CD4-positive, alpha-beta T cell treated with Interleukin-6 at 100 ng/mL for 8 hours (primary cell): ENCODE results near the gene WEE2.
A peak's percentile ranks its signal among the peaks of the same experiment; 100 is the strongest.

Experiments used
- DNase-seq: peaks from one replicate; pipeline ENCODE4 v3.0.0-alpha.2; 2020; ENCODE audit warnings: mixed read lengths, low spot score

The WEE2 gene

DNA sequence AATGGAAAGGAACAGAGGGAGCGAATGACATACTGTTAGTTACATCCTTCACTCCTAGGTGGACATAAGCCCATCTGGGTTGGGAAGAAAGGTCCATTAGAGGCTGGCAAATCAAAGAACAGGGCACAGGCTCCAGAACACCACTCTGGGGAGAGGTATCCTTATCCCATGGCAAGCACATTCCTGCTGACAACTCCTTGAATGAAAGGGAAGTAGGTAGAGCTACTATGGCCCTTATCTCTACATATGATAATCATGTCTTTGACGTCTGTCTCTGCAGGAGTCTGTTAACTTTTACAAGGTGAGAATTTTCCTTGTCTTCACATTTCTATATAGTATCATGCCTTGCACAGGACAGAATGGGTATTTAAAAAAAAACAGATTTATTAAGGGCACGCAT lies 16.6 kb upstream of the WEE2 start:
- no peak for DNase-seq

DNA sequence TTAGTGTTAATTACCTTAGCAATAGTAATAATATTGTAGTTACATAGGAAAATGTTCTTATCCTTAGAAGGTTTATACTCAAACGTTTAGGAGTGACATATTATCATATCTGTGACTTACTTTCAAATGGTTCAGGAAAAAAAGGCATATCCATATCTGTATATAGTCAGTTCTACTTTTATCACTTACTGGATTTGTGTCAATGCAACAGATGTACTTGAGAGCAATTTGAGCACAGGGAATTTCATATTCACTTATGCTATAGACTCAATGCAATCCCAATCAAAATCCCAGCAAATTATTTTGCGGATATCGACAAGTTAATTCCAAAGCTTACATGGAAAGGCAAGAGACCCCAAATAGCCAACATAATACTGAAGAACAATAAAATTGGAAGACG lies 16.2 kb upstream of the WEE2 start:
- no peak for DNase-seq

DNA sequence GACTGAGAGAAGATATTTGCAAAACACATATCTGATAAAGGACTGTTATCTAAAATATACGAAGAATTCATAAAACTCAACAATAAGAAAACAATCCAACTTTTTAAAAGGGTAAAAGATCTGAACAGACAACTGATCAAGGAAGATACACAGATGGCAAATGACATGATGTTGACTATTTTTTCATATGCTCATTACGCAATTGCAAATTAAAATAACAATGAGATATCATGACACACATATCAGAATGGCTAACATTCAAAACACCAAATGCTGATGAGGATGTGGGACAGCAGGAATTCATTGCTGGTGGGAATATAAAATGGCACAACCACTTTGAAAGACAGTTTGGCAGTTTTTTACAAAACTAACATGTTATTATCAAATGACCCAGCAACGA lies 15.1 kb upstream of the WEE2 start:
- no peak for DNase-seq

DNA sequence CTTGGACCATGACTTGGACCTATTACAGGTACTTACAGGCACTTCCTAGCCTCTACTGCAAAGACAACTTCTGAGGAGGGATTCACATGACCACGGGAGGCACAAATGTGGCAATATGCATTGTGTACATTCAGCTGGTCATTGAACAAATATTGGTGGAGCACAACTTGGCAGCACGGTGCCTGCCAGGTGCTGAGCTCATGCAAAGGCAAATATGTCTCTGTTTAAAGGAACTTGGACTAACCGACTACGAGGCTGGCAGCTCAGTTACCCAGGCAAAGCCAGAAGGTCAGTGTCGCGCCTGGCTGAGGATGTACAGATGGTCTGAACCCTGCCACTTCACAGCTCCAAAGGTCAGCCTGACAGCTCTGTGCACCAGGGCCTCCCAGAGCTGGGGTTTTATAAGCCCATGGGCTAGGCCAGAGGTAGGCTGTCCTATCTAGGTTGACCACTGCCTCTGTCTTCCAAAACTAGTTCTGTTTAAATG lies 12.3 kb upstream of the WEE2 start:
- DNase-seq, result no peak

DNA sequence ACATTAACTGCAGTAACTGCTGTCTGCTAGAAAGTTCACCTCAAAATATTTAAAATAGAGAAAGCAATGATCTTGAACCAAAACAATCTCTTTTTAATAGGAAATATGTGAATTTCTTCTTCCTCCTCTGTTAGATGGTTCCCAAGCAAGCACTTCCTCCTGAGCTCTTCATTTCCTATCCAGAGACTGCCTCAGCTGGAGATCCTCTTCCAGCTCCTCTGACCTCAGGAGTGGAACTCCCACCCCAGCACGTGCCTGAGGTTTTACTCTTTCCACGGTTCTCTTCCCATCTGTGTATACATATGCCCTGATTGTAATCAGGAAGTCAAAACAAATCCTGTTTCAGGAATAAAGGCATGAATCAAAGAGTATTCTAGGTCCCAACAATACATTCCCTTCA lies 11.8 kb upstream of the WEE2 start:
- no peak for DNase-seq

DNA sequence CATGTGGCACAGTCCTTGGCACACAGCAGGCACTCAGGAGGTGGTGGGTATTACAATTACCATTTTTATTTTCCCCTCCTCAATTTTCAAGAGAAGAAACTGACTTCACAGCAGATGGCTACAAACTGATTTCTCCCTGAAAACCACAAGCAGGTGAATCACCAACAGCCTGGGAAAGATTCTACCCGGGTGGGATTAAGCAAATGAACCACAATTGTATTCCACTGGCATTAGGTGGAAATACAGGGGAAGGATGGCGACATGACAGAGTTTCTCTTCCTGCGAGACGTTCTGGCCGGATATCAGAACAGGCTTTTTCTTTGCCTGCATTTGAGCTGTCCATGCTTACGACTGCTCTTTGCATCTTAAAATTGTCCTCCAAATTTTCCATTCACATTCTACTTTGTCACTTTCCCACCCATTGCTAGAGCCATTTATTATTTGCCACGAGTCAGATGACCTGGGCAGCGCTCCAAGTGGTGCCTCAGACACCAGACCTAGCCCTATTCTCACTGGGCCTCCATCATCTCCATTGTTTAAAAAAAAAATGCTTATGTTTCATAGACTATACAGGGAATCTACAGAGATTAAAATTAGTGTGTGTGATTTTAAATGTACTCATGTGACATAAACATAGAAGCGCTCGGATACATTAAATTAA lies 10.8 kb upstream of the WEE2 start:
- no peak for DNase-seq

DNA sequence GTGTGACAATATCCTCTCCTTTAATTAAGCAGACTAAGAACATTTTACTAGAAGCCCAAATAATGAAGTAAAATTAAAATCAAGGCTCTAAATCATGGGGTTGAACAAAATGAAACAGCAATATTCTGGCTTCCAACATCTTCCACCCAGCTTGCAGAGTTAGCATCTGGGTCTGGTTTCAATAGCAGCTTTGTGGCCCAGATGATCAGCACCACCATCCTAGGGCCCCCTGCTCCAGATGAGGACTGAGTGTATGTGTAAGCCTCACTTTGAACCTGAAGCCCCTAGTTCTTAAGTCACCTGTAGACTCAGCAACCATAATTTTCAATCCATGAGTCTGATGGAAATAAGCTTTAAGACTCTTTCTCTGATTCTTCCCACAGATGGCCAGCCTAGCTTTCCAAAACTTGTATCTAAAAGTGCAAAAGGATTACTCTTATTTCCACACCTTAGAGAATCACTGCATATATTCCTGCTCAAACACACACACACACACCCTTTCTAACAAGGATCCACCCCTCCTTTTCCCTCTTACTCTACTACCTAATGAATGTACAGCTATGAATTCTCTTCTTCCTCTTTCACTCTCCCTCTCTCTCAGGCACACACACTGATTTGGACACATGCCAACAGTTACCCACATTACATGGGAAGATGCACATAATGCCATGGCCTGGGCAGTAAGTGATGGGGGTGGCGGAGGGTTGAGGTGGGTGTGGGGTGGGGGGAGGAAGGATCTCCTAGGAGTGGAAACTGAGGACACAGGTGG lies 9.7 kb upstream of the WEE2 start:
- no peak for DNase-seq

DNA sequence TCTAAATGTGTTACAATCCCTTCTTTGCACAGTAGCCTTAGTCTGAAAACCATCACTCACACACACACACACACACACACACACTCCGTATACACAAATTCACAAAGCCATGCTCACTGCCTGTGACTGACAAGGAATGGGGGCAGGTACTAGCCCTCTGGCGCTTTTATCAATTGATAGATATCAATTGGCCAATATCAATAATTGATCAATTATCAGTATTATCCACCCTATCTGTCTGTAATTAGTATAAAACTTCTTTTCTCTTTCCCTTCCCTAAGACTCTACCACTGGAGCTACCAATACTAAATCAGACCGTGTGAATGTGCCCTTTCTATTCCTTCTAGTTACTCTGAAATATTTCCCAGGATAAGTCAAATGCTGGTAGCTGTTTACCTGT lies 8.3 kb upstream of the WEE2 start:
- no peak for DNase-seq

DNA sequence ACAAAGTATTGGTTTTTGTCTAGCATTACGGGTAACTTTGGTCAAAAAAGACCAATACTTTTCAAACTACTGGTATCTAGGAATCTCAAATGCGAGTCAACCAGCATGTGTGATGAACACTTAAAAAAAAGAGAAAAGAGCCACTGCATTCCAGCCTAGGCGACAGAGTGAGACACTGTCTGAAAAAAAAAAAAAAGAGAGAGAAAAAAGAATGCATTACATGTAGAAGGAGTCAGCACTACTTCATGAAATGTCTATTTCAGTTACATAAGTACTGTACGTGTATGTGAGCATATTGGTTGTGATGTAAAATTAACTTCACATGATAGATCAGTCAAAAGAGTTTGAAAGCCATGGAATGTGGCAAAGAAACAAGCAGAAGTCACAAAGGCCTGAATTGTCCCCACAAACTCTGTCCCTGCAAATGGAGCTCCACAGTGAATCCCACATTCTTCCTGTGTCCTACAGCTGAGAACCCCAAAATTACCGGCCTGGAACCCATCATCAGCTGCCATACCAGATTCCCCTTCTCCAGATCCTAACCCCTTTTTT lies 7.8 kb upstream of the WEE2 start:
- DNase-seq, result no peak

DNA sequence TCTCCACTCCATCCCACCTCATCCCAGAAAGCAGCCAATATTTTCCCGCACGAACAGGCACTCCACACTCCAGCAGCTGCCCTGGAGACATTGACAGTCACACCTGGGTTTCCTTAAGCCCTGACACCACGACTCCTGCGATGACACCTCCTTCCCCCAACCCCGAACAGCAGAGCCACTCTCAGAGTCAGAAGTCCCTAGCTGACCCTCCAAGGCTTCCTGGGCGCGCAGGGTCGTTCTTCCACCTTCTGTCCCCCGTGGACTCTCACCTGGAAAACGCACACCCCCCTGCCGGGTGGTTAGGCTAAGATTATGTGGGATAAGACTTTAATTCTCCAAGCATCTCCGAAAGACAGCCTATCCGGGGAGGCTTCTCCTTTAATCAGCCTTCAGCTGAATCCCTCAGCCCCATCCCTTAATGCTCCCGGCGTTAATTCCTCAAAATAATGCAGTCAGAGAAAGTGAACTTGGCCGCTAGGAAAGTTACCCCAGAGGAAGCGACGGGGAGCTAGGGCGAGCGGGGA lies 7.2 kb upstream of the WEE2 start:
- no peak for DNase-seq

DNA sequence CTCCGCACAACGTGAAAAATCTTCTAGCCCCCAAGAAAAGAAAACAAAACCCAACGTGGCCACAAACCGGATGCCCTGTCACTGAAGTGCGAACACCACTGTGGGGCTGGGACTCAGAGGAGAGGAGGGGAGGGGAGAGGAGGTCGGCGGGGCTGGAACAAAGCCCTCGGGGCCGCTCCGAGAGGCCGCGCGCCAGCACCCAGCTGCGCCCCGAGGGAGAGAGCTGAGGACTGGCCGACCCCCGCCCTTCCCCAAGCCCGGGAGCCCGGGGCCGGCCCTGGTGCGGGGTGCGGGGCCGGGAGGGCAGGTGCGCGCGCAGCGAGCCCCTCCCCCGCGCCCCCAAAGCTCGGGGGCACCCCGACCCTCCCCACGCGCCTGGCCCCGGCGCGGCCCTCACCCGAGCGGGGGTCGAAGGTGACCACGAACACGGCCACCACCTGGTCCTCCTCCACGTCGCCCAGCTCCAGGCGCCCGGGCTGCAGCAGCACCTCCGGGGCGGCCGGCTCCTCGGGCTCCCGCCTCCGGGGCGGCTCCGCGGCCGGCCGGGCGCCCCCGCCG lies 6.6 kb upstream of the WEE2 start:
- peak; percentile 66 for DNase-seq

DNA sequence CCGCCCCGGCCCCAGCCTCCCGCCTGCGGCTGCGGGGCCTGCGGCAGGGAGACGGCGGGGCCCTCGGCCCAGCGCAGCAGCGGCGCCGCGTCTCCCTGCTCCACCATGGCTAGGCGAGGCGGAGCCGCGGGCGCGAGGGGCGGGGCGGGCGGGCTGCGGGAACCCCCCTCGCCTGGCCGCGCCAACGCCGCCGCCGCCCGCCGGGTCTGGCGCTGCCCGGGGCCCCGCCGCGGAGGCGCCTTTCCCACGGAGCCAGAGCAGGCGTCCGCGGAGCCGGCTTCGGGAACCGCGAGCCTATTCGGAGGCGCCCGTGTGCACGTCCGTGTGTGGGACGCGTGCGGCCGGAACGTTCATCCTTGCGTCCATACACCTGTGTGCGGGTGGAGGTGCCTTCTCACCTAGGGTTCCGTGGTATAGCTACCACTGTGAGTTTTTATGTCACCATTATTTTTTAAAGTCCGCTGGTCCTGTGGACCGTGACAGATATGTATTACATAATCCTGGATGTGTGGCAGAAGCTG lies 6.0 kb upstream of the WEE2 start, which contains the start of gene DENND11:
DENND11 (minus strand) TSS at position 120 of the 521 bp plus-strand sequence; CDS start at position 107, 13 bp downstream.
- DNase-seq, result peak; percentile 34

DNA sequence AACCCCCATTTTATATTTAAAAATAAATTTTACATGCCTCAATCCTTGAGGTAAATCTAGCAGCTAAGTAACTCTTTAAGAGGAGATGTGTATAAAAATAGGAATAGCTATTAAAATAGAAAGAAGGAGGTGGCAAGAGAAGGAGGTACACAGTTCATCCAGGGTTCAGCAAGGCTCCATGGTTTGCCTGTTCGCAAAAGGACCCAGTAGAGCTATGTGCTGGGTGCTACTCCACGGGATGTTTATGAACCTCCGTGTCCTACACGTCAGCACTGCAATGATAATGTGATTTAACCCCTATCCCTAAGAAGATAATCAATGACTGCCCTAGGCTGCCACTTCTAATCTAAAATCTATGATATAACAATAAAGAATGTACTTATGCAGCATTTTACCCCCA lies 5.3 kb upstream of the WEE2 start:
- DNase-seq, result no peak

DNA sequence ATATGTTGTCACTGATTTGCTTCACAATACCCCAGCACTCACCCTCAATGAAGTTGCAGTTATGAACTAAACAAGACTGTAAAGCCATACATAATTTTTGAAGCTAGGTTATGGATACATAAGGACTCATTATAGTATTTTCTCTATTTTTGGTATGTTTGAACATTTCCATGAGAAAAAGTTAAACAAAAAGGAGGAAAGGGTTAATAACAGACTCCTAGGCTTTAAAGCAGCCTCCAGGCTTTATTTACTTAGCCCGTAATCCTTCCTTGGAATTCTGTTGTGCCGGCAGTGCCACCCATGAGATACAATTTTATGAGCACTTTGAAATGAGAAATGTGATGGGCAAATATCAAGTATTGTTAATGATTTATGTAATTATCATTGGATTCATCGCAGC lies 4.0 kb upstream of the WEE2 start:
- no peak for DNase-seq

DNA sequence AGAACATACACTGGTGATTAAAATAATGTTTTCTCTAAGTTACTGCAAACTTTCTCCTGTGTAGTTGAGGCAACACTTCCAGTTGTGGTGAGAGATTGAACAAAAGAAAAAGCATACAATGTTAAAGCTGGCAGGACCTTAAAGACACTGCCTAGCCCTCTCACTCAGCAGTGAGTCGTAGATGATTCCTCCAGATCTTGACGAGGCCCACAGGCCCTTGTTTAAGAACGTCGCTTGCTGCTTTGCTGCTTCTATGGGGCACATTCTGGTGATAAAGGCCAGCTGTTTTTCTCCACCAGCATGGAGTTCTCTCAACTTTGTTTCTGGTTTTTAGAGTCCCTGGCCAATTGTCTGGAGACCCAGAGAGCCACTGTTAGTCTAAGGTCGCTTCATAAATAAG lies 3.4 kb upstream of the WEE2 start:
- no peak for DNase-seq

DNA sequence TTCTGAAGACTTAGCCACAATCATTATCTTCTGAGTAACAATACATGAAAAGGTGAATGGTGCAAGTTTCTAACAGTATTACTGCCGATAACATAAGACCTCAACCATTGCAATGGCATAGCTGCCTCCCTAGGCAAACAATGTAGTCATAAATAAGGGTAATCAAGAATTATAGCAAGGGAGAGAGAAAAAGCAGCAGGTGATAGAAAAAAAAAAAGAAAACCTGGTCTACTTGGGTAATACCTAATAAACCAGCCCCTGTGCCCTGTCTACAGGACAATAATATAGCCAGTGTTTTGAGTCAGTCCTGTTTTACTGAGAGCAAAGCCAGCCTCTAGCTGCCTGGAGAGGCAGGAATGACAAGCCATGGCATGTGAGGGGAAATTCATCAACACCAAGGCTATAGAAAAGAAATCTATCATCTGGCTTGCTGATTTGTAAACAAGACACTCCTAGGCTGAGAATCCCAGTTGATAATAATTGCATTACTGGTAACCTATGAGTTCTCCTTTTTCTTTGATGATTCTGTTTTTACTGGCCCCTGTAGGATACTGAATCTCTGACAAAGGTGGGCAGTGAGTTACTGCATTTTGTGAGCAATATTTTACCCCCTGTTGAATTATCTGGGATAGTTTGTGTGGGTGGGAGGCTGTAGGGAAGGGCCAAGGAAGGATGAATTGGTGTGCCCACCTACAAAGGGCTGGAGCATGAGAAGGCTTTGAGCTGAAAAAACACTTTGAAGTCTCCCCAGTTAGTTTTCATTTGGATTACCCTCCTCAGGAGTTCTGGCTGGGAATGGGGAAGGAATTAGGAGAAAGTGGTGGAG lies 1.7 kb upstream of the WEE2 start:
- DNase-seq, result no peak

DNA sequence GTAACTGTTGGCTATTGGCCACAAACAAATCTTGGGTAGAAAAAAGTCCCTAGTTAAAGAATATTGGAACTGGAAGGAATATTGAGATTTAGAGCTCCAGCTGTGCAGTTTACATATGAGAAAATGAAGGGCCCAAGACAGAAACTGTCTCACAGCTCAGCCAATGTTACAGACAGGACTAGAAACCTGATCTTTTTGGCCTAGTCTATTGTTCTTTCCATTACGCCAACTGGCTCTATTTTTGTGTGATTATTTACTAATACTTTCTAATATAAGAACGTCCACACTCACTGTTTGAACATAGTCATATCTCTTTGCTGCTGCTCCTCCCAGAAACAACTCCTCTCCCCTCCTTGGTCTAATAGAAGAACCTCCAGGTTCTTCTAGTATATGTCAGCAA lies 1.2 kb downstream of the WEE2 start:
- DNase-seq, result no peak

DNA sequence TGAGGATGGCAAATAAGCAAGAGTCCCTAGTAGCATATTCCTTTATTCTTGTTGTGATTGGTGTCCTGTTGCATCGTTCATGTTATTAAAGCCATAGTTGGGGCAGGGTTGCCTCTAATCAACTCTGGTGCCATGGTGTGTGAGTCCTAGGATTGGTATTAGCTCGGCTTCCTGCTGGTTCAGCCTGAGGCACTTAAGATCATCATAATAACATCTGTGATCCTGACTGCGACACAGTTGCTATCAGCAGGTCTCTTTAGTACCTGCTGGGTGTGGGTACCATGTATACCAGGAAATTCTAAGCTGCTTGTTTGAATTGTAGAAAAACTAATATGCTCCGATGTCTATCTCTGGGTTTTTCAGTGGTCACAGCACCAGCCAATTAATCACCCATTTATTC lies 1.6 kb downstream of the WEE2 start:
- no peak for DNase-seq

DNA sequence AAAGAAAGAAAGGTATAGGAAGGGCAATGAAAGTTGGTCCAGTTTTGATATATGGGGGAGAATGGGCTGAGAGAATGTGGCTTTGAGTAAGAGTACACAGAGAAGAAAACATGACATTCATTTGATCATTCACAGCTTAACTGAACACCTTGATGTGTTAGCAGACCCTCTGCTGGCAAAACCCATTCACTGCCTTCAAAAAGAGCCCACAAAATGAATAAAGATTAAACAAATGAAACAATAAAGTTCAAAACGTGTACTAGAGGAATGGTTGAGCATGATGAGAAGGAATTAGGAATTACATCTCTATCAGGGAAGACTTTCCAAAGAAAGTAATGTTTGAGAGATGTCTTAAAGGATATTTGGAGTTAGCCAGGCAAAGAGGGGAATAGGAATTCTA lies 2.1 kb downstream of the WEE2 start:
- DNase-seq, result no peak

DNA sequence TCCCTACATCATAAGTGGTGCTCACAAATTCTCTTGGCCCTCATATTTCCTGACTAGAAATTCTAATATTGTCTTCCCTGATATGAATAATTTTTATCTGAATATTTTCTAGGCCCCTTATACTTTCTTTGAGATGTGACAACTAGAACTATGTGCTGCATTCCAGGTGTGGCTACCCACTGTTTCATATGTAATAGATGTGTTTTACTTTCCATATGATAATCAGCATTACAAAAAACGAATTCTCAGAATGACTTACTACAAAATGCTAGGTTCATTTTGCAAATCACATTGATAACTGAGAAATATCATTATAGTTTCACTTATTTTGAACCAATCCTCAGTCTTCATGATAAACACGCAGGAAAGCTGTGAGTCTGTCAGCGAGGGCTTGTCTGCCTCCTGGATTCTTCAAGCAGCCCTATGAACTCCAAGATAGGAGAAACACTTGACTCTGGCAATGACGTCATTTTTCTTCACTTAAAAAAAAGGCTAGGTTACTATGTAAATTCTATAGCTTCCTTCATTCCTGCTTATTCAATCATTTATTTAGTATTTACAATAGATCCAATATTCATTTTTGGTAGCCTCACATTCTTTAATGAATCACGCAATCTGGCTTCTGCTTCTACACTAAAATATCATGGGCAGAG lies 4.6 kb downstream of the WEE2 start:
- no peak for DNase-seq

DNA sequence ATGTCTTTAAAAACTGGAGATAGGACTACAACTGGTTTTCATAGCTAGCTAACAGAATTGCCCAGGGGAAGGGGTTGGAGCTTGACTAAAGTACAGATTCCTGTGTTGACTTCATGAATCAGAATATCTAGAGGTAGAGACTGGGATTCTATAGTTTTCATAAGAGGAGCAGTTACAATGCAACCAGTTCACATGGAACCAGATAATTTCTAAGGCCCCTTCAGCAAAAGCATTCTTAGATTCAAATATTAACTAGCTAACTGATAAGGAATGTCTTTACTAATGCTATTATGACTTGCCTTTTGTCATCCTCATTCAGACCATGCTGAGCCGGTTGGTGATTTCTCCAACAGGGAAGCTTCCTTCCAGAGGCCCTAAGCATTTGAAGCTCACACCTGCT lies 5.7 kb downstream of the WEE2 start:
- no peak for DNase-seq
